Retina (tissue), 1 donor: ENCODE data around the gene KCNK15.

ENCODE experiments used
- DNase-seq: peaks from one replicate; pipeline ENCODE4 v3.0.0-alpha.2; 2016

Gene KCNK15

GRCh38 chr20:44715499-44716308, 30.0 kb upstream of the KCNK15 start:
- DNase-seq: no peak

GRCh38 chr20:44716309-44717106, 29.2 kb upstream of the KCNK15 start:
- no peak for DNase-seq

DNA sequence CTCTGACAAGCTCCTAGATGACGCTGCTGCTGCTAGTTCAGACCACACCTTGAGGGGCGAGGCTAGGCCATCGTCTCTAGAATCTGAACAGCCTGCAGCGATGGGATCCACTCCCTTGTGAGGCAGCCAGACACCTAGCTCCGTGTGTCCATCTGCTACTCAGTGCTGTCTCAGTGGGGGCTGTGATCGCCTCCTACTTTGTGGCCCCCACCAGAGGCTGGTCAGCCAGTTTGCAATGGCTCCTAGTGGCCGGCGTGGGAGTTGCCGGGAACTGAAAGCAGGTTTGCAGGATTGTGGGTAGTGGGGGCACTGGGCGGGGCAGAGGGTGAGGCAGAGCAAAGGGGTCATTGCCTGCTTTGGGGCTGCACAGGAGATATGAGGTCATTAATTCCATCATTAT, 27.7 kb upstream of the KCNK15 start:
- DNase-seq: no peak

- DNase-seq: no peak
These were observed 25.8 kb upstream of the KCNK15 start for GRCh38 chr20:44719841-44720240.

GRCh38 chr20:44720621-44720996, 25.1 kb upstream of the KCNK15 start:
- no peak for DNase-seq

DNA sequence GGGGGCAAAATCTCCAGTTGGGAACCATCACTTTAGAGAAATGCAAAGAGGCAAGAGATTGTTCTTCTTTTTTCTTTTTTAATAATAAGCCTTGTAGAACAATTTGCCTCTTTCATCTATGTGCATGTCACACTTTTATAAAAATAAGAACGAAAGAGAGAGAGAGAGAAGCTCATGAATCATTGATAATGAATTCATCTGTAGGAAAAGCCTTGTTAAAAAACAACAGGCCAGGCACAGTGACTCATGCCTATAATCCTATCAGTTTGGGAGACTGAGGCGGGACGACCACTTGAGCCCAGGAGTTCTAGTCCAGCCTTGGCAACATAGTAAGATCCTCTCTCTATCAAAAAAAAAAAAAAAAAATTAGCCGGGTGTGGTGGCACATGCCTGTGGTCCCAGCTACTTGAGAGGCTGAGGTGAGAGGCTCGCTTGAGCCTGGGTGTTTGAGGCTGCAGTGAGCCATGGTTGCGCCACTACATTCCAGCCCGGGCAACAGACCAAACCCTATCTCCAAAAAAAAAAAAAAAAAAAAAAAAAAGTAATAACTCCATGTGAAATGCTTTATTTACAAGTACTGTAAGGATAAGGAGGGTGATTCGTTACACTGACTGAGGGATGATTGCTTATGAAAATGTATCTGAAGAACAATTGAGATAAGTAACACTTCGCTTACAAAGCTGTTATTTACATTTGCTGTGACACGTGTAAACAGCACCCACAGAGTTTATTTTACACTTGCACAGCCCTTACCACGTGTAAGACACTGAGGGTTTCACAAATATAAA, 24.5 kb upstream of the KCNK15 start:
- no peak for DNase-seq

DNA sequence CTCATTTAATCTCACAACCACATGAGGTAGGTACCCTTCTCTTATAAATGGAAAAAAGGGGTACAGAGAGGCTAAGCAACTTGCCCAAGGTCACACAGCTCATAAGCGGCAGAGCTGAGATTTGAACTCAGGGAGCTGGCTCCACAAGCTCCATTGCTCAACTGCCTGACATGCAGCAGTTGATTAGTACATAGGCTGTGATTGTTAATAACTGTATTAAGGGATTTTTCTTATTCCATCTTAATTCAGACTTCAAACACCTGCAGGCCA, 23.9 kb upstream of the KCNK15 start:
- no peak for DNase-seq

DNA sequence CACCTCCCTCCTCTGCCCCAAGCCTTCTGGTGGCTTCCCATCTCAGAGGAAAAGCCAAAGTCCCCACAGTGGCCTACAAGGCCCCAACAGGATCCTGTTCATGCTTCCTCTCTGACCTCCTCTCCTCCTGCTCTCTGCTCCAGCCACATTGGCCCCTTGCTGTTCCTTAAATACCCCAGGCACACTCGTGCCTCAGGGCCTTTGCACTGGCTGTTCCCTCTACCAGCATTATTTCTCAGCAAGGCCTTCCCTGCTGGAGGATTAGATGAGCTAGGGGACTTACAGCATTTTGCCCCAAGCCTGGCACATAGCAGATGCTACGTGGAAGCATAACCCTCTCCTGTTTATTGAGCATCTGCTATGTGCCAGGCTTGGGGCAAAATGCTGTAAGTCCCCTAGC, 22.7 kb upstream of the KCNK15 start:
- no peak for DNase-seq

- DNase-seq: no peak
These were observed 22.3 kb upstream of the KCNK15 start for GRCh38 chr20:44723391-44723790.

- no peak for DNase-seq
These were observed 21.8 kb upstream of the KCNK15 start for GRCh38 chr20:44723798-44724362.

DNA sequence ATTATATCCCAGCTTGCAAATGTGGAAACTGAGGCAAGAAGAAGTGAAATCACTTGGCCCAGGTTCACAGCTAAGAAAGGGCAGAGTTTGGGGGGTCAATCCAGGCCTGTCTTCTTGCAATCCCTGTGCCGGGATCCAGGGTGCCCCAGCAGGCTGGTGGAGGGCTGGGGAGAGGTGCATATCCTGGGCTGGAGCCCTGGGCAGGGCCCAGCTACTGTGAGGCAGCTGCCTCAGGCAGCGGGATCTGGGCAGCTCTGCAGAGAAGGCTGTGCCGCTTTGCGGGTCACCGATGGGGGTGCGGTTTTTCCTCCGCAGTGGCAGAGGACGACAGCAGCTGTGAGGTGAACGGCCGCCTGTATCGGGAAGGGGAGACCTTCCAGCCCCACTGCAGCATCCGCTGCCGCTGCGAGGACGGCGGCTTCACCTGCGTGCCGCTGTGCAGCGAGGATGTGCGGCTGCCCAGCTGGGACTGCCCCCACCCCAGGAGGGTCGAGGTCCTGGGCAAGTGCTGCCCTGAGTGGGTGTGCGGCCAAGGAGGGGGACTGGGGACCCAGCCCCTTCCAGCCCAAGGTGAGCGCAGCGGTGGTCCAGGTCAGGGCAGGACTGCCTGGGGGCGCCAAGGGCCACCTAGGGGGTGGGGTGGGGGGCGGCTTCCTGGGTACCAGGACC, 21.1 kb upstream of the KCNK15 start:
- DNase-seq: no peak

GRCh38 chr20:44725837-44726236, 19.8 kb upstream of the KCNK15 start:
- no peak for DNase-seq

- DNase-seq: no peak
These were observed 18.6 kb upstream of the KCNK15 start for GRCh38 chr20:44727039-44727438.

DNA sequence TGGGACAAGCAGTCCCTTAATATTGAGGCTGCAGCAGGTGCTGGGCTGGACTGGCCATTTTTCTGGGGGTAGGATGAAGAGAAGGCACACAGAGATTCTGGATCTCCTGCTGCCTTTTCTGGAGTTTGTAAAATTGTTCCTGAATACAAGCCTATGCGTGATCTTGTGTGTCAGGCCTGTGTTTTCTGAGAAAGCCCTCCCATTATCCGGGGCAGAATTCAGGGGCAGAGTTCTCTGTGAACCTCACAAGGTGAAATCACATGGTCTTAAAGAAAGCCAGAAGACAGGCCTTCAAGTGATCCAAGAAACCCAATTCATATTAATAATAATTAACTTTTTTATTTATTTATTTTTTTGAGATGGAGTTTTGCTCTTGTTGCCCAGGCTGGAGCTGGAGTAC, 18.0 kb upstream of the KCNK15 start:
- no peak for DNase-seq

GRCh38 chr20:44728801-44729443, 16.7 kb upstream of the KCNK15 start:
- DNase-seq: peak; percentile 58

GRCh38 chr20:44730441-44730840, 15.2 kb upstream of the KCNK15 start:
- no peak for DNase-seq

- no peak for DNase-seq
These were observed 14.0 kb upstream of the KCNK15 start for GRCh38 chr20:44731657-44732056.

- no peak for DNase-seq
These were observed 13.3 kb upstream of the KCNK15 start for GRCh38 chr20:44732327-44732726.

DNA sequence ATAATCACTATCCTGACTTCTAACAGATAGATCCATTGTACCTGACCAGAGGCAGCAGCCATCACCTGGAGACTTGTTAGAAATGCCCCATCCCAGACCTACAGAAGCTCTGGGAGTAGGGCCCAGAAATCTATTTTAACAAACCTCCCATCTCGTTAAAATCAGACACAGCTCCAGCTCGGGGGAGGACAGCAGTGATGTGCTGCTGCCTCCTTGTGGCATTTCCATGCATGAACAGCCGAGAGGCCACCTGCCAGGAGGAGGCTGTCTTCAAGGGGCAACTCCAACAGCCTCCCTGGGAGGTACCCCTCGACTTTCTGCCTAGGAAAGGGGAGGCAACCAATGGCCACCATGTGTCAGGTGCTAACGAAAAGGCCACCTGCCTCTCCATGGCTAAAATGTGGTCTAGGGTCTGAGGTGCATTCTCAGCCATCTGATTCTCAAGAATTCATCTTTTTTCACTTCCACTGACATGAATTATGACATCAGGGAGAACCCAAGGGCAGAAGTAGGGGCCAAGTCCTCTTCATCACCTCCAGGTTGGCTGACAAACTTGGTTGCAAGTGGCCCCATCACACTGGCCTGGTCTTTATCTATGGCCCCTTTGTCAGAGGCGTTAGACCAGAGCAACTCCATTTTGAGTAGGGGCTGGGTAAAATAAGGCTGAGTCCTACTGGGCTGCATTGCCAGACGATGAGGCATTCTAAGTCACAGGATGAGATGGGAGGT, 12.2 kb upstream of the KCNK15 start:
- DNase-seq: peak; percentile 57

GRCh38 chr20:44734938-44735337, 10.7 kb upstream of the KCNK15 start:
- no peak for DNase-seq

- DNase-seq: no peak
These were observed 9.9 kb upstream of the KCNK15 start for GRCh38 chr20:44735816-44736169.
